Hematopoietic multipotent progenitor cell treated with erythropoietin and hydrocortisone succinate and interleukin-3 and kit ligand, for 15 days (in vitro differentiated cells): ENCODE data around the gene HSPA14.
"Not testable (repeated sequence)": the region's sequence is repeated elsewhere in the genome, so short reads cannot be mapped to it uniquely, and the experiment has no call there.

Experiments used
- DNase-seq: peaks from one replicate; pipeline ENCODE4 v3.0.0-alpha.2; 2015; ENCODE audit warnings: low spot score

The HSPA14 gene

GRCh38 chr10:14889318-14889717 lies 51.2 kb downstream of the HSPA14 start:
- peak; percentile 21 for DNase-seq

DNA sequence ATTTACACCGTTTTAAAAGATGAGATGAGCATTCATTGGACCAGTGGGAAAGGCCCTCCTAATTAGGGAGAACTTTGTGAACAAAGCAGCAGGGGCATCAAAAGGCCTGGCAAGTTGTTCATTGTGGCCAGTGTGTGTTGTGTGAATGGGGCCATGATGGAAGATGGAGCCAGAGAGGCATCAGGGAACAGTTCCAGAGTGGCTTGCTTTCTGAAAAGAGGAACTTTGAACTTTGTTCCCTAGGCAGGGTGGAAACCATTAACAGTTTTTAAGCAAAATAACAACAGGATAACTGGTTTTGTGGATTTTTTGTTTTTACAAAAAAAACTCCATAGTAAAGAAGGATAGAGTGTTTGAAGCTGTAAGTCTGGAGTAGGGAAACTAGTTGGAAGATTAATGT lies 53.0 kb downstream of the HSPA14 start:
- DNase-seq: no peak

GRCh38 chr10:14904316-14904732 lies 66.2 kb downstream of the HSPA14 start:
- DNase-seq: peak; percentile 42

- no peak for DNase-seq
Observed at GRCh38 chr10:14904864-14905263, 66.8 kb downstream of the HSPA14 start.

- no peak for DNase-seq
Observed at GRCh38 chr10:14905890-14906289, 67.8 kb downstream of the HSPA14 start.

DNA sequence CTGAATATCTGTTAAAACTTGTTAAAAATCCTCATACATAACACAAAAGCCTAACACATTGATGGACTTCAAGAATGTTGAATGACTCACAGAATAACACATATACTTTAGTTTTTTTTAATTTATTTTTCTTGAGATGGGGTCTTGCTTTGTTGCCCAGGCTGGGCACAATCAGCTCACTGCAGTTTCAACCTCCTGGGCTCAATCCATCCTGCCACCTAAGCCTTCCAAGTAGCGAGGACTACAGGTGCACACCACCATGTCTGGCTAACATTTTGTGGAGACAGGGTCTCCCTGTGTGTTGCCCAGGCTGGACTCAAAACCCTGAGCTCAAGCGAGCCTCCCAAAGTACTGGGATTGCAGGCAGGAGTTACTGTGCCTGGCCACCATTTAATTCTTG lies 68.7 kb downstream of the HSPA14 start:
- DNase-seq: no peak

DNA sequence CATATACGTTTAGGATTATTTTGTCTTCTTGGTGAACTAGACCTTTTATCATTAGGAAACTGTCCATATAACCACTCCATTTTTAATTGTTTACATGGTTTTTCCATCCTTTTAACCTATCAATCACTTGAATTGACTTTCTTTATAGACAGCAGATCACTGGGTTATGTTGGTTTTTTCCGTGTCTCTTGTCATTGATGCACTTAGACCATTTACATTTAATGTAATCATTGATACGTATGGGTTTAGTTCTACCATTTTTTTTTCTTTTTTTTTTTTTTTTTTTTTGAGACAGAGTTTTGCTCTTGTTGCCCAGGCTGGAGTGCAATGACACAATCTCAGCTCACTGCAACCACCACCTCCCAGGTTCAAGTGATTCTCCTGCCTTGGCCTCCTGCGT lies 69.5 kb downstream of the HSPA14 start:
- not testable (repeated sequence) for DNase-seq

DNA sequence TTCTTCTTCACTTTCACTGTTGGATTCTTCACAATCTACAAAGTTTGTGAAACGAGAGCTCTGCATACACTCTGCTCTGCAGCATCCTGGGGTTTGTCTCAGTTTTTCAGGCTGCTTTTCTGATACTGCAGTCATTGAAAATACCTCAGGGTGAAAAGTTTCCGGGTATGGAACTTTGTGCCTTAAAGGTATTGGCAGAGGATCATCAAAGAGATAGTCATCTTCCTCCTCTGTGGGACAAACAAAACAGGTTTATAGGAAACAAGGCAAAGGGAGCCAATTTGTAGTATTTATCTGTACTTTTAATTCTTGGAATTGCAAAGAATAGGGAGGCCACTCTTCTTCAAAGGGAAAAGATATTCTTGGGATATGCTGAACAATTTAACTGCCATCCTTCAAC lies 71.0 kb downstream of the HSPA14 start:
- DNase-seq: no peak

DNA sequence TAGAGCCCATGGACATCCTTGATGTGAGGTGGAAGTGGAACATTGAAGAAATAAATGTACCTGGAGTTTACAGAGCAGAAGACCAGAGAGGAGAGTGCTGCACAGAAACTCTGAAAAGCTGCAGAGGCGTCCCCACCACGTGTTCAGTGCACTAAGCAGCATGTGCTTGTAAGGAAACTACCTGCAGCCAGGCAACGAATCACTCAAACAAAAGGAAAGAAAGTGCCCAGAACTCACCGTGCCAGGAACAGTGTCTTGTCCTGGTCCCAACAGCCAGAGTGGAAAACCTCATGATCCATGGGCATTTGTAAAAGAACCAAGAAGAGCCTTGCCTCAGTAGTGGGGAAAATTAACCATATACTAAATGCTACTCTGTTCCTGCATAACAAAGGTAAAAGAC lies 72.8 kb downstream of the HSPA14 start:
- no peak for DNase-seq

DNA sequence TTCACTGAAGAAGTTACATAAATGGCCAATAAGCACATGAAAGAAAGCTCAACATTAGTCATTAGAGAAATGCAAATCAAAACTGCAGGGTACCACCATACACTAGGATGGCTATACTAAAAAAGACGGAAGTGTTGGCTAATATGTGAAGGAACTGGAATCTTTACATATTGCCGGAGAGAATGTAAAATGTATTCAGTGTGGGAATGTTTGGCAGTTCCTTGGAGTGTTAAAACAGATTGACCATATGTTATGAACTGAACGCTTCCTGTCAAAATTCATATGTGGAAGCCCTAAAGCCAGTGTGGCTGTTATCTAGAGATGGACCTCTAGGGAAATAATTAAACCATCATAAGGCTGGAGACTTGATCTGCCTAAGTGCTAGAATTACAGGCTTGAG lies 73.7 kb downstream of the HSPA14 start:
- DNase-seq: no peak

DNA sequence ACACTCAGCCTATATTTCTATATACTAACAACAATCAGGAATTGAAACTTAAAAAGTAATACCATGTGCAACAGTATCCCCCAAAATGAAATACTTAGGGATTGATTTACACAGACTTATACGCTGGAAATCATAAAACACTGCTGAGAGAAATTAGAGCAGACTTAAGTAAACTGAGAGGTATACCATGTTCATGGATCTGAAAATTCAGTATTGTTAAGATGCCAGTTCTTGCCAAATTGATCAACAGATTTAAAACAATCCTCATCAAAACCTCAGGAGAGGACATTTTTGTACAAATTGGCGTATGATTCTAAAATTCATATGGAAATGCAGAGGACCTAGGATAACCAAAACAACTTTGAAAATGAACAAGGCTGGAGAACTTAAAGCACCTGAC lies 78.5 kb downstream of the HSPA14 start:
- no peak for DNase-seq

- no peak for DNase-seq
Observed at GRCh38 chr10:14917827-14918226, 79.7 kb downstream of the HSPA14 start.

GRCh38 chr10:14918964-14919363 lies 80.9 kb downstream of the HSPA14 start:
- DNase-seq: no peak
